GM12872 (cell line): ENCODE results near the gene ABCB6.

Experiments
- CTCF ChIP-seq: IDR thresholded peaks from 3 replicates; pipeline ENCODE4 v1.5.1; 2011; ENCODE audit warnings: low read depth, mild to moderate bottlenecking, low read length, moderate library complexity; ENCODE audit not compliant: insufficient read depth

The ABCB6 gene

GRCh38 chr2:219253753-219254589 lies 35.2 kb upstream of the ABCB6 start, which contains the start of gene TUBA4A:
TUBA4A (minus strand) TSS chr2:219253918; CDS start chr2:219253858, 60 bp downstream.
- no peak for TF ChIP-seq CTCF

- TF ChIP-seq CTCF = no peak
These were observed 34.4 kb upstream of the ABCB6 start, which contains the start of gene TUBA4B for GRCh38 chr2:219252900-219253752. TUBA4B (plus strand) TSS chr2:219253243; CDS start chr2:219253408, 165 bp downstream.

GRCh38 chr2:219252570-219252899 lies 33.8 kb upstream of the ABCB6 start:
- TF ChIP-seq CTCF = 0 out of 3 replicates have a peak, but pooled peaks have one; percentile 3

GRCh38 chr2:219252084-219252483 lies 33.3 kb upstream of the ABCB6 start:
- no peak for TF ChIP-seq CTCF

GRCh38 chr2:219251656-219252055 lies 32.9 kb upstream of the ABCB6 start:
- TF ChIP-seq CTCF = no peak

GRCh38 chr2:219250049-219250781 lies 31.5 kb upstream of the ABCB6 start:
- no peak for TF ChIP-seq CTCF
